Adrenal gland (tissue), 5 donors: ENCODE data around the gene SESN1.

Experiments used
- POLR2A ChIP-seq, 2 donors: fragments of 450-650 bp; IDR thresholded peaks; one replicate each; pipeline ENCODE4 v1.6.1; 2017; ENCODE audit warnings: antibody characterized with exemption in 2 of 2, mild to moderate bottlenecking in 2 of 2, moderate library complexity in 1 of 2
- TF ChIP-seq, protein P1 (sequence below), 6 experiments: fragments of 450-650 bp in 4 of 6; fragments of 200-600 bp in 2 of 6; sonication (generic) in 1 of 6; IDR thresholded peaks; 1 replicate in 5 of 6; 2 replicates in 1 of 6; pipeline versions ENCODE4 v1.5.1 to v1.8.0; 2016 to 2021; ENCODE audit warnings: antibody characterized with exemption in 6 of 6, mild to moderate bottlenecking in 2 of 6, moderate library complexity in 1 of 6
- donor health status: DM: no; HTN: no; CAD: no.

DNA sequence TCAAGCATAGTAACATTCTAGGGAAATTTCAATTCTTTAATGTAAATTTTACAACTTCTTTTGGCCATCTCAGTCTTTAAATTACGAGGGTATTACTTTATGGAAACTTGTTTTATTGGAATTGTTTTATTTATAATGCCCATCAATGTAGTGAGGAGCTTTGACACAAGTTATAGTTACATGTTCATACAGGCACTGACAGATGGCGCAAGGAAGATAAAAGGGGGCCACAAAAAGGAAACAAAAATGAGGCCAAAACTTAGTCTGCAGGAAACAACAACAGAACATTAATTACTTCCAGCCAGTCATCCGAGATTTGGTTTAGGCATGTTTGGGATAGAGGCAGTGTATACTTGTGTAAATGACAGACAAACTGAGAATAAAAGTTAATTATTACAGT, 18.3 kb downstream of the SESN1 start:
- no peak for TF ChIP-seq POLR2A (IDR thresholded peaks at IDR 0.05)
- TF ChIP-seq, protein P1, sequence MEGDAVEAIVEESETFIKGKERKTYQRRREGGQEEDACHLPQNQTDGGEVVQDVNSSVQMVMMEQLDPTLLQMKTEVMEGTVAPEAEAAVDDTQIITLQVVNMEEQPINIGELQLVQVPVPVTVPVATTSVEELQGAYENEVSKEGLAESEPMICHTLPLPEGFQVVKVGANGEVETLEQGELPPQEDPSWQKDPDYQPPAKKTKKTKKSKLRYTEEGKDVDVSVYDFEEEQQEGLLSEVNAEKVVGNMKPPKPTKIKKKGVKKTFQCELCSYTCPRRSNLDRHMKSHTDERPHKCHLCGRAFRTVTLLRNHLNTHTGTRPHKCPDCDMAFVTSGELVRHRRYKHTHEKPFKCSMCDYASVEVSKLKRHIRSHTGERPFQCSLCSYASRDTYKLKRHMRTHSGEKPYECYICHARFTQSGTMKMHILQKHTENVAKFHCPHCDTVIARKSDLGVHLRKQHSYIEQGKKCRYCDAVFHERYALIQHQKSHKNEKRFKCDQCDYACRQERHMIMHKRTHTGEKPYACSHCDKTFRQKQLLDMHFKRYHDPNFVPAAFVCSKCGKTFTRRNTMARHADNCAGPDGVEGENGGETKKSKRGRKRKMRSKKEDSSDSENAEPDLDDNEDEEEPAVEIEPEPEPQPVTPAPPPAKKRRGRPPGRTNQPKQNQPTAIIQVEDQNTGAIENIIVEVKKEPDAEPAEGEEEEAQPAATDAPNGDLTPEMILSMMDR (IDR thresholded peaks at IDR 0.05), result no peak
